Activated CD4-positive, CD25-positive, alpha-beta regulatory T cell (primary cell): ENCODE results near the gene ZFY.

ENCODE experiments used
- DNase-seq, 4 experiments: peaks; one replicate each; lab custom pipeline; 2025; lab: John Stamatoyannopoulos, UW

ZFY gene

GRCh38 chrY:2934861-2935715, at the start of gene ZFY:
Gene ZFY, plus strand, starts transcription at chrY:2935381. Its CDS starts 18,556 bp downstream, at chrY:2953937.
- DNase-seq, result peak; percentile 33 to 56 (median 42)

- no peak for DNase-seq
Observed at GRCh38 chrY:2885880-2886279, 49.3 kb upstream of the ZFY start.

GRCh38 chrY:2887386-2887785, 47.8 kb upstream of the ZFY start:
- no peak for DNase-seq

GRCh38 chrY:2887955-2888354, 47.2 kb upstream of the ZFY start:
- no peak for DNase-seq

- no peak for DNase-seq
Observed at GRCh38 chrY:2893471-2893870, 41.7 kb upstream of the ZFY start.

GRCh38 chrY:2896050-2896449, 39.1 kb upstream of the ZFY start:
- no peak for DNase-seq

GRCh38 chrY:2907356-2907755, 27.8 kb upstream of the ZFY start:
- no peak for DNase-seq

GRCh38 chrY:2913066-2913815, 21.9 kb upstream of the ZFY start:
- DNase-seq, result peak in 3 of 4 experiments; percentile 0 to 7 (median 0)

- DNase-seq, result no peak
Observed at GRCh38 chrY:2934078-2934477, 1.1 kb upstream of the ZFY start.

GRCh38 chrY:2935716-2936435, 695 bp downstream of the ZFY start:
- peak; percentile 63 to 74 (median 68) for DNase-seq

- no peak for DNase-seq
Observed at GRCh38 chrY:2936436-2936750, 1.2 kb downstream of the ZFY start.

GRCh38 chrY:2937149-2937548, 2.0 kb downstream of the ZFY start:
- no peak for DNase-seq

GRCh38 chrY:2949590-2950252, 14.5 kb downstream of the ZFY start:
- DNase-seq, result peak in 1 of 4 experiments; percentile 0

GRCh38 chrY:2950655-2951054, 15.5 kb downstream of the ZFY start:
- DNase-seq, result no peak

- DNase-seq, result no peak
Observed at GRCh38 chrY:2952912-2953311, 17.7 kb downstream of the ZFY start.

- DNase-seq, result no peak
Observed at GRCh38 chrY:2954735-2955134, 19.6 kb downstream of the ZFY start.

- DNase-seq, result no peak
Observed at GRCh38 chrY:2955561-2955960, 20.4 kb downstream of the ZFY start.

- DNase-seq, result no peak
Observed at GRCh38 chrY:2962061-2962460, 26.9 kb downstream of the ZFY start.

GRCh38 chrY:2964814-2965213, 29.6 kb downstream of the ZFY start:
- DNase-seq, result no peak

GRCh38 chrY:2965629-2966028, 30.4 kb downstream of the ZFY start:
- no peak for DNase-seq

GRCh38 chrY:2969561-2969960, 34.4 kb downstream of the ZFY start:
- DNase-seq, result no peak

GRCh38 chrY:2972708-2973107, 37.5 kb downstream of the ZFY start:
- DNase-seq, result no peak
